ENCODE data around the gene TARBP2.

DNA sequence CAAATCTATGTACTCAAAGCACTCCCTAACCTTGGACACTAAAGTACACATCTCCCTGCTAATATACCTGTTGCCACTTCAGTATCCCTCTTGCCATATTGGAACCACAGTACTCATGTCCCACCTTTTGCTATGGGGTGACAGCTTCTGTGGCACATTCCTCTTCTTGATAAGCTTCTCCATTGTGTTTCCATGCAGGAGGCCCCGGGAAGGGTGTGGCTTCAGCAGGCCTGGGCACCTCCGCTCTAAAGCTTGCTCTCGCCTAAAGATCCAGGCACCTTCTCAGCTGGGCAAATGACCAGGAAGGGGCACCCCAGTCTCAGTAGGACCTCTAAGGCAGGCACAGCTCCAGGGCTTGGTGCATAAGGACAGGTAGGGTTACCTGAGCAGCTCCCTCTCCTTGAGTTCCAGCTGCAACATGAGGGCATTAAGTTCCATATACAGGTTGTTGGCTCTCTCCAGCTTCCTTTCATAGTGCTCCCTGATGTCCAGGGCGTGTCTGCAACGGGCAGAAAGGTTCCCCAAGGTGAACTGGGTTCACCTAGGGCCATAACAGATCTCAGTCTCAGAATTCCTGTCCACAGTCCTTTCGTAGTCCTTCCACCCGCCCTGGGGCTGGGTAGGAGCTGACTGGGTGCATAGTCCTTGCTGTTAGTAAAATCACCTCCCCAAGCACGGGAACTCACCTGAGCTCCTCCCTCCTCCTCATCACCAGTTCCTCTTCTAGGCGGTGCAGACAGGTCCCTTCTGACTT is 17.7 kb upstream of the TARBP2 start:
- TF ChIP-seq, protein P1, sequence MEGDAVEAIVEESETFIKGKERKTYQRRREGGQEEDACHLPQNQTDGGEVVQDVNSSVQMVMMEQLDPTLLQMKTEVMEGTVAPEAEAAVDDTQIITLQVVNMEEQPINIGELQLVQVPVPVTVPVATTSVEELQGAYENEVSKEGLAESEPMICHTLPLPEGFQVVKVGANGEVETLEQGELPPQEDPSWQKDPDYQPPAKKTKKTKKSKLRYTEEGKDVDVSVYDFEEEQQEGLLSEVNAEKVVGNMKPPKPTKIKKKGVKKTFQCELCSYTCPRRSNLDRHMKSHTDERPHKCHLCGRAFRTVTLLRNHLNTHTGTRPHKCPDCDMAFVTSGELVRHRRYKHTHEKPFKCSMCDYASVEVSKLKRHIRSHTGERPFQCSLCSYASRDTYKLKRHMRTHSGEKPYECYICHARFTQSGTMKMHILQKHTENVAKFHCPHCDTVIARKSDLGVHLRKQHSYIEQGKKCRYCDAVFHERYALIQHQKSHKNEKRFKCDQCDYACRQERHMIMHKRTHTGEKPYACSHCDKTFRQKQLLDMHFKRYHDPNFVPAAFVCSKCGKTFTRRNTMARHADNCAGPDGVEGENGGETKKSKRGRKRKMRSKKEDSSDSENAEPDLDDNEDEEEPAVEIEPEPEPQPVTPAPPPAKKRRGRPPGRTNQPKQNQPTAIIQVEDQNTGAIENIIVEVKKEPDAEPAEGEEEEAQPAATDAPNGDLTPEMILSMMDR (IDR thresholded peaks at IDR 0.05) = no peak
- TF ChIP-seq POLR2A (IDR thresholded peaks at IDR 0.05) = no peak

Measured in Peyer's patch (tissue), 4 donors.